Prostate gland (tissue), 2 donors: ENCODE results near the gene NDUFC2.

Source experiments
- CTCF ChIP-seq, 4 experiments: fragments of 200-600 bp in 2 of 4; fragments of 450-650 bp in 2 of 4; sonication (generic) in 2 of 4; IDR thresholded peaks; 1 replicate in 3 of 4; 2 replicates in 1 of 4; pipeline ENCODE4 v1.5.1; 2016 to 2019; ENCODE audit warnings: antibody characterized with exemption in 4 of 4, mild to moderate bottlenecking in 2 of 4, moderate library complexity in 2 of 4
- POLR2A ChIP-seq: fragments of 450-650 bp; IDR thresholded peaks from one replicate; pipeline ENCODE4 v1.6.1; 2016; ENCODE audit warnings: antibody characterized with exemption, mild to moderate bottlenecking
- POLR2AphosphoS5 ChIP-seq: sonication (generic); formaldehyde crosslinking; IDR thresholded peaks from one replicate; pipeline ENCODE4 v1.6.1; 2017; ENCODE audit warnings: antibody characterized with exemption

- no peak for TF ChIP-seq CTCF (IDR thresholded peaks at IDR 0.05)
- no peak for TF ChIP-seq POLR2AphosphoS5
- no peak for TF ChIP-seq POLR2A
Observed at GRCh38 chr11:78019808-78020207, 59.9 kb downstream of the NDUFC2 start.
